ENCODE data around the gene AKAP5. TPM values are rescaled to one million over a fixed set of nuclear protein-coding genes. Genes with fewer than 3 reads are reported as not detected.

Gene AKAP5
- total RNA-seq, 1 donor from 2014 or later = 1.3 TPM

DNA sequence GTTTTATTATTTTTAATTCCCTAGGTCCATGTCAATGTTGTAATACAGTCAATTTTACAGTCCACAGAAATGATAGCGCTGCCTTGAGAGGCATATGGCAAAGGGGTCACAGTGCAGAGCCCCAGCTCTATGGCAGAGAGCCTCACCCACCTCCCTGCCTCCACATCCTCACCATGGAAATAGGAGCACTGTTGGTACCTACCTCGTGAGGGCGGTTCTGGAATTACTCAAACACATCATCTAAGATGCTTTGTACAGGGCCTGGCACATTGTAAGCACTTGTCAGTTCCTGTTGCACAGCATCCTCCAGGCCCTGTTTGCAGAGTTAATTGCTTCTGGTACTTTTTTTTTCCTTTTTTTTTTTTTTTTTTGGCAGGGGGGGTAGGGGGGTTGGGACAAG lies 4.1 kb upstream of the AKAP5 start:
- no peak for DNase-seq (ENCODE audit: low read depth, low spot score)
- Mint-ChIP-seq H3K27me3 (ENCODE audit: low read depth) (peaks cover 14% of the 10 kb centered on the region), H3K4me3 (no peak overlapping the region), H3K9me3 (no peaks in the 10 kb centered on the region), H3K27ac (ENCODE audit: unreplicated experiment) (no peak overlapping the region), H3K36me3 (ENCODE audit: low read depth) (peaks cover 2% of the 10 kb centered on the region), H3K4me1 (peaks cover 10% of the 10 kb centered on the region)
- TF ChIP-seq, protein P1, sequence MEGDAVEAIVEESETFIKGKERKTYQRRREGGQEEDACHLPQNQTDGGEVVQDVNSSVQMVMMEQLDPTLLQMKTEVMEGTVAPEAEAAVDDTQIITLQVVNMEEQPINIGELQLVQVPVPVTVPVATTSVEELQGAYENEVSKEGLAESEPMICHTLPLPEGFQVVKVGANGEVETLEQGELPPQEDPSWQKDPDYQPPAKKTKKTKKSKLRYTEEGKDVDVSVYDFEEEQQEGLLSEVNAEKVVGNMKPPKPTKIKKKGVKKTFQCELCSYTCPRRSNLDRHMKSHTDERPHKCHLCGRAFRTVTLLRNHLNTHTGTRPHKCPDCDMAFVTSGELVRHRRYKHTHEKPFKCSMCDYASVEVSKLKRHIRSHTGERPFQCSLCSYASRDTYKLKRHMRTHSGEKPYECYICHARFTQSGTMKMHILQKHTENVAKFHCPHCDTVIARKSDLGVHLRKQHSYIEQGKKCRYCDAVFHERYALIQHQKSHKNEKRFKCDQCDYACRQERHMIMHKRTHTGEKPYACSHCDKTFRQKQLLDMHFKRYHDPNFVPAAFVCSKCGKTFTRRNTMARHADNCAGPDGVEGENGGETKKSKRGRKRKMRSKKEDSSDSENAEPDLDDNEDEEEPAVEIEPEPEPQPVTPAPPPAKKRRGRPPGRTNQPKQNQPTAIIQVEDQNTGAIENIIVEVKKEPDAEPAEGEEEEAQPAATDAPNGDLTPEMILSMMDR (conservative IDR thresholded peaks at IDR 0.05) = no peak

DNA sequence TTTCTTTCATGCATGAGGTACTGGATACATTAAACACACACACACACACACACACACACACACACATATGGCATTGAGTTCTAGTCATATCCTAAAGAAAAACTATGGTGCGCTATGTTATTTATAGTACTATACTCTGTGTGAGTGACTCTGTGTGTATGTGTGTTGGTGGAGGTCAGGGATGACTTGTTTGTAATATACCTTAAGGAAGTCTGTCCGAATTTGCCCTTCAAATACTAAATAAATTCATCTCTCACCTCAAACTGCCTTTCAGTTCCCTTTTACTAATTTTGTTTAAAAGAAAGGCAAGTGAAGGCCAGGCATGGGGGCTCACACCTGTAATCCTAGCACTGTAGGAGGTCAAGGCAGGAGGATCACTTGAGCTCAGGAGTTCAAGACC lies 2.1 kb upstream of the AKAP5 start:
- TF ChIP-seq, protein P1 (conservative IDR thresholded peaks at IDR 0.05) = no peak
- Mint-ChIP-seq H3K4me1 (peaks cover 10% of the 10 kb centered on the region), H3K36me3 (ENCODE audit: low read depth) (no peaks in the 10 kb centered on the region), H3K9me3 (no peaks in the 10 kb centered on the region), H3K27me3 (ENCODE audit: low read depth) (peaks cover 21% of the 10 kb centered on the region), H3K27ac (ENCODE audit: unreplicated experiment) (no peak overlapping the region), H3K4me3 (peak overlapping the region; percentile 69)
- DNase-seq (ENCODE audit: low read depth, low spot score) = no peak

DNA sequence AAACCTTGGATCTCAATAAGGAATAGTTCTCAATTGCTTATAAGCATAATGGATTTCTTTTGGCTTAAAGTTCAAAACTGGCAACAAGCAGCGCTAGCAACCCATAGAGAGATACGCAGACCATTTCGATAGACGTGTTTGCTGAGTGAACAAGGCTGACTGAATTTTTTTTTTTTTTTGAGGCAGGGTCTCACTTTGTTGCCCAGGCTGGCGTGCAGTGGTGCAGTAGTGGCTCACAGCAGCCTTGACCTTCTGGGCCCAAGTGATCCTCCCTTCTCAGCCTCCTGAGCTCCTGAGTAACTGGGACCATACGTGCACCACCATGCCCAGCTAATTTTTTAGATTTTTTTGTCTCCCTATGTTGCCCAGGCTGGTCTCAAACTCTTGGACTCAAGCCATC lies 1.4 kb upstream of the AKAP5 start:
- peaks cover 10% of the 10 kb centered on the region for H3K4me1 Mint-ChIP-seq
- H3K27me3 Mint-ChIP-seq (ENCODE audit: low read depth) = peaks cover 21% of the 10 kb centered on the region
- DNase-seq (ENCODE audit: low read depth, low spot score) = no peak
- TF ChIP-seq, protein P1 (conservative IDR thresholded peaks at IDR 0.05) = no peak
- peak overlapping the region; percentile 89 for H3K4me3 Mint-ChIP-seq
- no peak overlapping the region for H3K27ac Mint-ChIP-seq (ENCODE audit: unreplicated experiment)
- no peaks in the 10 kb centered on the region for H3K9me3 Mint-ChIP-seq
- H3K36me3 Mint-ChIP-seq (ENCODE audit: low read depth) = no peaks in the 10 kb centered on the region

DNA sequence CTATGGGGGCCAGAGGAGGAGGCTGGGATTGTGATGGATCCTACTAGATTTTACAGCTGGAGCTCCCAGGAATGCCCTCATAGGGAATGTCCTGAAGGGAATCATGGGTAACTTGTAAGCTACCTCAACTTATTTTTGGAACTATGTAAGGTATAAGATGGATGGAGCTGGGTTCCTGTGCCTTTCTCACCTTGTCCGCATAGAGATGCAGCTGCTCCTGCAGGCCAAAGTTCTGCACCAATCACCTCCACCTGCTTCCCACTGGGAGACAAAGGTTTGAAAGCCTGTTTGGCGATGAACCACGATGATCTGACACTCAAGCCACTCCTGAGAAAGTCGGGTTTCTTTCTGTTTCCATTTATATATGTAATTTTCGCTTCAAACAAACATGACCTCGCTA lies 648 bp upstream of the AKAP5 start:
- Mint-ChIP-seq H3K27me3 (ENCODE audit: low read depth) (peaks cover 21% of the 10 kb centered on the region), H3K4me1 (peaks cover 10% of the 10 kb centered on the region), H3K27ac (ENCODE audit: unreplicated experiment) (no peak overlapping the region), H3K9me3 (no peaks in the 10 kb centered on the region), H3K36me3 (ENCODE audit: low read depth) (peaks cover 1% of the 10 kb centered on the region), H3K4me3 (peak overlapping the region; percentile 89)
- TF ChIP-seq, protein P1 (conservative IDR thresholded peaks at IDR 0.05) = no peak
- no peak for DNase-seq (ENCODE audit: low read depth, low spot score)

DNA sequence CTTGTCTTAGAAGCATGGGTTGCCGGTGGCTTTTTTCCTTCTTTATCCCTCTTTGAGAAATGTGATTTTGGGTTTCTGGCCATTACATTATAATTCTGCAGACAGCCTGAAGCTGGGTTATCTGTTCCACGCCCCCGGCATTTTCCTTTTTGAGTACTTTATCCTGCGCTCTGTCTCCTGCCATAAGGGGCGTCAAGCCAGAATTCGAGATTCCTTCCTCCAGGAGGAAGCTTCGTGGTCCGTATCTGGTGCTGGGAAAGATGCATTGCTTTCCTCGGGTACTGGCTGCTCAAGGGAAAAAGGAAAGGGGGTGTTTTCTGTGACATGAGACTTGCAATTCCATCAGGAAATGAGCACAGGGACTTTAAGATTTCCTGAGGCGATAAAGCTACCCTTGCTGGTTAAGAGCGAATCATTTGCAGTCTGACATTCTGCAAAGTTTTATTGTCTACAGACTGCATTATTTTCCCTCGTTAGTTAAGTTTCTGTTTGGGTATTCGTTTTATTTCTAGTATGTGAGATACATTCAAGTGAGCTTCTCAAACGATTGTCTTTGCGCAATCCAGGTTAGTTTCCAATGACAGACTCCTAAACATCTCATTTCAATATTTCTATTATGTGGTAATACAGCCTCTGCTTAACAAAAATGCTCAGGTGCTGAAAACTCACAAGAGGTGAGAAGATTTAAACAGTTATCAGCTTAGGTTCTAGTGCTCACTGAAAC lies 694 bp downstream of the AKAP5 start:
- peaks cover 2% of the 10 kb centered on the region for H3K36me3 Mint-ChIP-seq (ENCODE audit: low read depth)
- H3K27ac Mint-ChIP-seq (ENCODE audit: unreplicated experiment) = no peak overlapping the region
- TF ChIP-seq, protein P1 (conservative IDR thresholded peaks at IDR 0.05) = peak; percentile 40
- peak overlapping the region; percentile 87 for H3K4me3 Mint-ChIP-seq
- peaks cover 21% of the 10 kb centered on the region for H3K27me3 Mint-ChIP-seq (ENCODE audit: low read depth)
- H3K4me1 Mint-ChIP-seq = peaks cover 10% of the 10 kb centered on the region
- DNase-seq (ENCODE audit: low read depth, low spot score) = peak; percentile 22
- no peaks in the 10 kb centered on the region for H3K9me3 Mint-ChIP-seq
